A549 (cell line): ENCODE results near the gene RRBP1.

ENCODE experiments used
- EP300 ChIP-seq, 2 experiments: fragments of >200 bp; sonication (Bioruptor Twin); formaldehyde crosslinking; IDR thresholded peaks; 2 replicates in 1 of 2; 3 replicates in 1 of 2; pipeline ENCODE4 v1.6.1; 2016 to 2017
- ESRRA ChIP-seq: fragments of 150-350 bp; IDR thresholded peaks from 2 replicates; pipeline ENCODE4 v1.6.1; 2014; ENCODE audit warnings: mild to moderate bottlenecking, low read length, borderline replicate concordance
- HDAC2 ChIP-seq: fragments of 200-600 bp; sonication (generic); IDR thresholded peaks from 2 replicates; pipeline ENCODE4 v1.6.1; 2016

DNA sequence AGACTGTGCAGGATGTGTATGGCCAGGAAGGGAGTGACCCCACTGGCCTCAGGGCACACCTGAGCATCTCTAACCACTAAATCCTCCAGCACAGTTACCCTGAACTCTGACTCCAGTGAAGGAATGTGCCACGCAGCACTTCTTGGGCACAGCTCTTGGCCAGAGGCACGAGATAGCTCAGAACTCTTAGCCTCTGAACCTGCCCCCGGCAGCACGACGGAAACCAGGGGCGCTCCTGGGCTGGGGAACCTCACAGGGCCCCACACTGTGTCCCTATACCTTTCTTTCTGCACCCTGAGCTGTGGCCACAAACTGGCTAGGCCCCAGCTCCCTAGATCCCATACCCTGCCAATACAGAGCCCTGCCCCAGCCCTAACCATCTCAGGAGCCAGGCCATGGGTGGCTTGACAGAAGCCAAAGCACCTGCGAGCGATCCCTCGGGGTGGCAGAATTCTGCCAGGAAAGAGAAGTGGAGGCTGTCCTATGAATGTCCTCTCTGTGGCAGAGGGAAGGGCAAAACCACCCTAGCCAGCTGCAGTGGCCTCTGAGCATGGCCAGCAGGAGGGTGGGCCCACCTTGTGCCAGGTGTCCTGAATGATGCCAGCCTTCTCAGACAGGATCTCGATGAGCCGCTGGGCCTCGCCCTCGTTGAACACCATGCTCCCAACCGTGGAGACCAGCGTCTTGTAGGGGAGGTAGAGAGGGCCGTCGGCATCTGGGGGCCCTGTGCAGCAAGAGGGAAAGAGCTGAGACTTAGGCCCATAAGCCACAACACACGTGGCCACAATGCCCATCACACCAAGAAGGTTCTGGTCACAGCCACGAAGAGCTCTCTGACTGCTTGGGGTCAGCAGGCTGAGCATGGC lies 39.4 kb downstream of the RRBP1 start:
- TF ChIP-seq HDAC2 (no peak), ESRRA (no peak), EP300 (IDR thresholded peaks at IDR 0.05) (no peak)
